ENCODE measurements around the gene DNAL4.

DNAL4 gene

DNA sequence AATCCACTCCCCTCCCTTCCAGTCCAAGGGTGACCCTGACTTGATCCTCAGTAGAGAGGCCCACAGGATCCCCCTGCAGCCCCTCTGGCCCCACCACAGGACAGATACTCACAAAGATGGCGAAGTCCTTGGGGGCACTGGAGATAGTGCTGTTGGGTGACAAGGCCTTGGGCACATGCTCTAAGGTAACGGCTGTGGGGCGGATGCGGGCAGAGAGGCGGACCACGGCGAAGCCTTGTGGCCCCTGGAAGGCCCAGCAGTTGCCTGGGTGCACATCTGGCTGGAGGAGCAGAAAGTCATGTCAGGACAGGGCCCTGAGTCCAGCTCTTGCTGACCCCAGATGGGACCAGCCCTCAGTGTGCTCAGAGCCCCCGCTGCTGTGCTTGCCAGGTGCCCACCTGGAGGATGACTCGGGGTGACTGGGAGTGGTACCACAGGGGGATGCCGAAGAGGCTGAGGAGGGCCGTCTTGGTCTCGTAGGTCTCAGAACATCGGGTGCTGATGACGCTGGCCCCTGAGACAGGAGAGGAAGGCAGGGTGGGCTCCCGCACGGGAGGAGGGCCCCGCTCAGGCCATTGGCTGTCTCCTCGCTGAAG is 55.4 kb downstream of the DNAL4 start:
- TF ChIP-seq REST (IDR thresholded peaks at IDR 0.05; ENCODE audit: insufficient read depth in 1 of 2, low read depth in 2 of 2, low read length in 2 of 2) (no peak), TAF1 (IDR thresholded peaks at IDR 0.05; ENCODE audit: borderline replicate concordance, insufficient read depth, low read length) (no peak), FOXP2 (optimal IDR thresholded peaks at IDR 0.05; ENCODE audit: borderline replicate concordance, extremely low read depth, extremely low read length, insufficient read depth) (no peak), SIN3A (IDR thresholded peaks at IDR 0.05; ENCODE audit: borderline replicate concordance, insufficient read depth, low read length) (no peak), POLR2AphosphoS5 (IDR thresholded peaks at IDR 0.05; ENCODE audit: low read depth, low read length) (no peak)

DNA sequence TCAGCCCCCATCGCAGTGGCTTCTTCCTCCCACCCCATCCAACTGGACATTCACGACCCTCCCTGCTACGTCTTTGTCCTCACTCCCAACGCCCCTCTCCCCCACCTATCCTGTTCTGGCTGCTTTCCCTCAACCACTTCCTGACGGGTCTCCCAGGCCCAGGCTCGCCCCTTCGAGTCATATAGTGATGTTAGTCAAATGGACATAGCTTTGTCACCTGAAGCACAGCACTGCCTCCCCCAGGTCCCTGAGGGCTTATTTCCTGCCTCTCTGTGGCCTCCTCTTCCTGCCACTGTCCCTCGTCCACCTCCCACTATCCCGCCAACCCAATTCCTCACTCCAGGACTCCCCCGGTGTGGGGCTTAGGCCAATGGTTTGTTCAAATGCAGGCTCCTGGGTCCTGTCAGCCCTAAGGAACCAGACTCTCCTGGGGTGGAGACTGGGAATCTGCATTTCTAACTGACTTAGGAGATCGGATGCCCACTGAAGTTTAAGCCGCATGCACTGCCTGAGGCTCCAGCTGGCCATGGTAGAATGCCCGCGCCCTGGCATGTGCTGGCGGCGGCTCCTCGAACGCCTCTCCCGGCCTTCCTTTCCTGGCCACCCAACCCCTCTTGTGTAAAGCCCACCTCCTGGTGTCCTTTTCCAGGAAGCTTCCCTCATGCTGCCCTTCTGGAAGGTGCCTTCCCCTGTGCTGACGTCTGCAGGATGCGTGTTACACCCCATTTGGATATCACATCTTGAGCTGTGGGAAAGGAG is 56.5 kb downstream of the DNAL4 start:
- TF ChIP-seq POLR2AphosphoS5 (IDR thresholded peaks at IDR 0.05; ENCODE audit: low read depth, low read length) (no peak), SIN3A (IDR thresholded peaks at IDR 0.05; ENCODE audit: borderline replicate concordance, insufficient read depth, low read length) (no peak), TAF1 (IDR thresholded peaks at IDR 0.05; ENCODE audit: borderline replicate concordance, insufficient read depth, low read length) (no peak), REST (IDR thresholded peaks at IDR 0.05; ENCODE audit: insufficient read depth in 1 of 2, low read depth in 2 of 2, low read length in 2 of 2) (no peak), FOXP2 (optimal IDR thresholded peaks at IDR 0.05; ENCODE audit: borderline replicate concordance, extremely low read depth, extremely low read length, insufficient read depth) (no peak)

DNA sequence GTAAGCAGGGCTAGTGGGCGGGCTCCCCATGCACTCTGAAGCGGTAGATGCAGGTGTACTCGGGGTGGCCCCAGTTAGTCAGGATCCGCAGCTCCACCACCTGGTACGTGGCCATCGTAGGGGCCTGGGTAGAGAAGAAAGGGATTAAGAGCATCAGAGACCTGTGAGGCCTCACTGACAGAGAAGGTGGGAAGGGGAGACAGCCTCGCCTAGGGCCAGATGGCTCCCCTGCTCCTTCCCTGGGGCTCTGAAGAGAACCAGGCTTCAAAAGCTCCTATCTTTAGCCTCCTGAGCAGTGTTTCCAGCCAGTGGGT is 57.7 kb downstream of the DNAL4 start:
- no peak for TF ChIP-seq TAF1 (IDR thresholded peaks at IDR 0.05; ENCODE audit: borderline replicate concordance, insufficient read depth, low read length)
- no peak for TF ChIP-seq REST (IDR thresholded peaks at IDR 0.05; ENCODE audit: insufficient read depth in 1 of 2, low read depth in 2 of 2, low read length in 2 of 2)
- no peak for TF ChIP-seq SIN3A (IDR thresholded peaks at IDR 0.05; ENCODE audit: borderline replicate concordance, insufficient read depth, low read length)
- TF ChIP-seq FOXP2 (optimal IDR thresholded peaks at IDR 0.05; ENCODE audit: borderline replicate concordance, extremely low read depth, extremely low read length, insufficient read depth) = no peak
- TF ChIP-seq POLR2AphosphoS5 (IDR thresholded peaks at IDR 0.05; ENCODE audit: low read depth, low read length) = no peak; the same call in 1 of the 2 replicates

DNA sequence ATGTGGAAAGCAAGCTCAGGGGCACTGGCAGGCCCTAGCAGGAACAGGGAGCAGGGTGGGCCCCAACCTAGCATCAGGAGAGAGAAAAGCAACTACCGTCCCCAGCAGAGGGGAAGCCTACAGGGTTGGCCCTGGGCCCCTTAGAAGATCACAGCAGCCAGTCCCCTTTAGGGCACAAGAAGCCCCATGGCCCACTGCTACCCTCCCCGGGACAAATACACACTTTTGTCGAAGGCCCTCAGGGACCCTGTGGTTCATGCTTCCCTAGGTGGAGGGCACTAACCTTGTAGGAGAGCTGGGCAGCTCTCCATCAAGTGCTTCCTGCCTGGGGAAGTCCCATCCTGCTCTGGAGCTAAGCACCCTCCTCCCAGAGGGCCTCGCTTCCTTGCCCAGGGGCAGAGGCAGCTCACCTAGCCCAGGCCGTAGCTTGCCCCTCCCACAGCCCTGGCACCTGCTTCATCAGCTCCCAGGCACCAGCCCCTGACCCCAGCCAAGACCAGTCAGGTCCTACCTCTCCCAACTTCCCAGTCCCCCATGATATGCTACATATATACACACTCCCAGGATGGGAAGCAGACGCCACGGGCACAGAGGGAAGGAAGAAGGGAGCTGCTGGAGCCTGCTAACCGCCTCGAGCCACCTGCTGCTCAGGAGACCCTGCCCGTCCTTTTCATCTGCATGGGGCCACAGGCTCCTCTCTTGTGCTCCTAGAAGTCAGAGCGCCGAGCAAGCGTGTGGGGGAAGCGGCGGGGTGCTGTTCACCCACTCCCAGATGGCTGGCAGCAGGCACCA is 58.3 kb downstream of the DNAL4 start:
- TF ChIP-seq POLR2AphosphoS5 (IDR thresholded peaks at IDR 0.05; ENCODE audit: low read depth, low read length) (0 out of 2 replicates have a peak, but pooled peaks have one; percentile 37), TAF1 (IDR thresholded peaks at IDR 0.05; ENCODE audit: borderline replicate concordance, insufficient read depth, low read length) (no peak), SIN3A (IDR thresholded peaks at IDR 0.05; ENCODE audit: borderline replicate concordance, insufficient read depth, low read length) (no peak), REST (IDR thresholded peaks at IDR 0.05; ENCODE audit: insufficient read depth in 1 of 2, low read depth in 2 of 2, low read length in 2 of 2) (no peak), FOXP2 (optimal IDR thresholded peaks at IDR 0.05; ENCODE audit: borderline replicate concordance, extremely low read depth, extremely low read length, insufficient read depth) (no peak)

Data from PFSK-1 (cell line).